ENCODE data around the gene KIAA1671.

- TF ChIP-seq CTCF (IDR thresholded peaks at IDR 0.05) (no peak), EZH2 (IDR thresholded peaks at IDR 0.05; ENCODE audit: borderline replicate concordance, insufficient read depth, low read depth, low read length, poor library complexity, severe bottlenecking) (no peak)
Measured at GRCh38 chr22:25100948-25101347, 148.4 kb downstream of the KIAA1671 start.
